Measurements from ENCODE around the gene MYO18B. TPM values are rescaled to one million over a fixed set of nuclear protein-coding genes. Genes with fewer than 3 reads are reported as not detected.

Gene MYO18B
- total RNA-seq, 1 donor from 2014 or later: not detected

- Histone ChIP-seq H3K27ac (no peak overlapping the region), H3K4me1 (no peaks in the 10 kb centered on the region), H3K4me3 (no peak overlapping the region), H3K27me3 (no peaks in the 10 kb centered on the region), H3K36me3 (no peaks in the 10 kb centered on the region), H3K9me3 (no peaks in the 10 kb centered on the region)
- TF ChIP-seq POLR2AphosphoS5 (IDR thresholded peaks at IDR 0.05; ENCODE audit: insufficient read depth in 1 of 2, low read depth in 1 of 2) (no peak), POLR2A (IDR thresholded peaks at IDR 0.05) (no peak), CTCF (IDR thresholded peaks at IDR 0.05) (no peak)
- intact Hi-C loops (cut with DNase I): no loop called here
- DNase-seq (ENCODE audit: extremely low spot score in 2 of 2): no peak
These were observed 73.6 kb downstream of the MYO18B start for GRCh38 chr22:25815561-25815960.

- H3K9me3 ChIP-seq: no peaks in the 10 kb centered on the region
- H3K4me1 ChIP-seq: no peaks in the 10 kb centered on the region
- H3K27me3 ChIP-seq: no peaks in the 10 kb centered on the region
- H3K36me3 ChIP-seq: no peaks in the 10 kb centered on the region
- DNase-seq (ENCODE audit: extremely low spot score in 2 of 2): no peak
- intact Hi-C loops (cut with DNase I): no loop called here
- no peak overlapping the region for H3K27ac ChIP-seq
- no peak for TF ChIP-seq POLR2A (IDR thresholded peaks at IDR 0.05)
- no peak for TF ChIP-seq POLR2AphosphoS5 (IDR thresholded peaks at IDR 0.05; ENCODE audit: insufficient read depth in 1 of 2, low read depth in 1 of 2)
- TF ChIP-seq CTCF (IDR thresholded peaks at IDR 0.05): no peak
- H3K4me3 ChIP-seq: no peak overlapping the region
These were observed 74.6 kb downstream of the MYO18B start for GRCh38 chr22:25816522-25817059.

- no peaks in the 10 kb centered on the region for H3K9me3 ChIP-seq
- H3K4me3 ChIP-seq: no peak overlapping the region
- H3K27me3 ChIP-seq: no peaks in the 10 kb centered on the region
- H3K36me3 ChIP-seq: no peaks in the 10 kb centered on the region
- DNase-seq (ENCODE audit: extremely low spot score in 2 of 2): no peak
- no peak for TF ChIP-seq POLR2A (IDR thresholded peaks at IDR 0.05)
- no peak for TF ChIP-seq CTCF (IDR thresholded peaks at IDR 0.05)
- no peak for TF ChIP-seq POLR2AphosphoS5 (IDR thresholded peaks at IDR 0.05; ENCODE audit: insufficient read depth in 1 of 2, low read depth in 1 of 2)
- no peaks in the 10 kb centered on the region for H3K4me1 ChIP-seq
- intact Hi-C loops (cut with DNase I): no loop called here
- H3K27ac ChIP-seq: no peak overlapping the region
These were observed 75.3 kb downstream of the MYO18B start for GRCh38 chr22:25817092-25817943.

GRCh38 chr22:25818541-25818940 lies 76.6 kb downstream of the MYO18B start:
- DNase-seq (ENCODE audit: extremely low spot score in 2 of 2): no peak
- H3K4me1 ChIP-seq: no peaks in the 10 kb centered on the region
- no peaks in the 10 kb centered on the region for H3K36me3 ChIP-seq
- H3K4me3 ChIP-seq: no peak overlapping the region
- intact Hi-C loops (cut with DNase I): no loop called here
- no peaks in the 10 kb centered on the region for H3K9me3 ChIP-seq
- TF ChIP-seq CTCF (IDR thresholded peaks at IDR 0.05) (no peak), POLR2AphosphoS5 (IDR thresholded peaks at IDR 0.05; ENCODE audit: insufficient read depth in 1 of 2, low read depth in 1 of 2) (no peak), POLR2A (IDR thresholded peaks at IDR 0.05) (no peak)
- H3K27me3 ChIP-seq: no peaks in the 10 kb centered on the region
- no peak overlapping the region for H3K27ac ChIP-seq

- no peak overlapping the region for H3K27ac ChIP-seq
- H3K9me3 ChIP-seq: no peaks in the 10 kb centered on the region
- H3K27me3 ChIP-seq: no peaks in the 10 kb centered on the region
- DNase-seq (ENCODE audit: extremely low spot score in 2 of 2): no peak
- H3K4me3 ChIP-seq: no peak overlapping the region
- H3K36me3 ChIP-seq: no peaks in the 10 kb centered on the region
- TF ChIP-seq POLR2A (IDR thresholded peaks at IDR 0.05) (no peak), POLR2AphosphoS5 (IDR thresholded peaks at IDR 0.05; ENCODE audit: insufficient read depth in 1 of 2, low read depth in 1 of 2) (no peak), CTCF (IDR thresholded peaks at IDR 0.05) (no peak)
- intact Hi-C loops (cut with DNase I): no loop called here
- no peaks in the 10 kb centered on the region for H3K4me1 ChIP-seq
These were observed 80.4 kb downstream of the MYO18B start for GRCh38 chr22:25822344-25822743.

Measured in vagina (tissue), 2 donors.